IPS DF 4.7 (cell line): Measurements from ENCODE around the gene ZDHHC9.
"Not testable (repeated sequence)": the region's sequence is repeated elsewhere in the genome, so short reads cannot be mapped to it uniquely, and the experiment has no call there.

Source experiments
- DNase-seq: peaks from one replicate; pipeline ENCODE4 v3.0.0-alpha.2; 2013; ENCODE audit warnings: low spot score; ENCODE audit errors: extremely low read depth

Gene ZDHHC9

GRCh38 chrX:129843459-129844306 is at the start of gene ZDHHC9:
ZDHHC9 (minus strand) TSS chrX:129843886; CDS start chrX:129841945, 1,941 bp downstream.
- DNase-seq = peak; percentile 44

GRCh38 chrX:129877401-129877800 is 33.7 kb upstream of the ZDHHC9 start:
- DNase-seq = no peak

- no peak for DNase-seq
Observed at GRCh38 chrX:129876771-129877305, 33.2 kb upstream of the ZDHHC9 start.

- DNase-seq = no peak
Observed at GRCh38 chrX:129875669-129876068, 32.0 kb upstream of the ZDHHC9 start.

- no peak for DNase-seq
Observed at GRCh38 chrX:129872524-129872923, 28.8 kb upstream of the ZDHHC9 start.

- DNase-seq = not testable (repeated sequence)
Observed at GRCh38 chrX:129866321-129866720, 22.6 kb upstream of the ZDHHC9 start.

- not testable (repeated sequence) for DNase-seq
Observed at GRCh38 chrX:129859134-129859533, 15.4 kb upstream of the ZDHHC9 start.

GRCh38 chrX:129851825-129852224 is 8.1 kb upstream of the ZDHHC9 start:
- DNase-seq = not testable (repeated sequence)

- no peak for DNase-seq
Observed at GRCh38 chrX:129846716-129847115, 3.0 kb upstream of the ZDHHC9 start.

GRCh38 chrX:129845616-129846190 is 2.0 kb upstream of the ZDHHC9 start:
- no peak for DNase-seq

GRCh38 chrX:129843209-129843458 is 552 bp downstream of the ZDHHC9 start:
- no peak for DNase-seq

GRCh38 chrX:129842510-129843208 is 1.0 kb downstream of the ZDHHC9 start:
- DNase-seq = no peak

- no peak for DNase-seq
Observed at GRCh38 chrX:129840344-129840743, 3.3 kb downstream of the ZDHHC9 start.

GRCh38 chrX:129836827-129837226 is 6.9 kb downstream of the ZDHHC9 start:
- DNase-seq = no peak

- DNase-seq = no peak
Observed at GRCh38 chrX:129833153-129833990, 10.3 kb downstream of the ZDHHC9 start.

- DNase-seq = no peak
Observed at GRCh38 chrX:129831091-129831885, 12.4 kb downstream of the ZDHHC9 start.

GRCh38 chrX:129830494-129830893 is 13.2 kb downstream of the ZDHHC9 start:
- no peak for DNase-seq

GRCh38 chrX:129825746-129826505 is 17.8 kb downstream of the ZDHHC9 start:
- DNase-seq = no peak

GRCh38 chrX:129824620-129825019 is 19.1 kb downstream of the ZDHHC9 start:
- no peak for DNase-seq

- no peak for DNase-seq
Observed at GRCh38 chrX:129823522-129823921, 20.2 kb downstream of the ZDHHC9 start.
